GM18873 (cell line): ENCODE data around the gene CEP72.
"Not testable (repeated sequence)": the region's sequence is repeated elsewhere in the genome, so short reads cannot be mapped to it uniquely, and the experiment has no call there.

Experiments
- ATAC-seq: cut with Tn5 transposase; IDR thresholded peaks from one replicate; pipeline ENCODE4 v1.9.1; 2021; ENCODE audit warnings: mild to moderate bottlenecking, moderate library complexity, moderate number of reproducible peaks; ENCODE audit not compliant: unreplicated experiment, low FRiP score

The CEP72 gene

GRCh38 chr5:668283-668995, 56.3 kb downstream of the CEP72 start:
- no peak for ATAC-seq

GRCh38 chr5:669111-669841, 57.1 kb downstream of the CEP72 start:
- ATAC-seq, result no peak

GRCh38 chr5:669842-670395, 57.8 kb downstream of the CEP72 start:
- no peak for ATAC-seq

GRCh38 chr5:670396-671270, 58.5 kb downstream of the CEP72 start:
- no peak for ATAC-seq

- ATAC-seq, result no peak
These were observed 59.6 kb downstream of the CEP72 start for GRCh38 chr5:671459-672328.

- ATAC-seq, result no peak
These were observed 60.4 kb downstream of the CEP72 start for GRCh38 chr5:672329-673160.

- no peak for ATAC-seq
These were observed 61.2 kb downstream of the CEP72 start for GRCh38 chr5:673161-673830.

- no peak for ATAC-seq
These were observed 61.9 kb downstream of the CEP72 start for GRCh38 chr5:673831-674629.

DNA sequence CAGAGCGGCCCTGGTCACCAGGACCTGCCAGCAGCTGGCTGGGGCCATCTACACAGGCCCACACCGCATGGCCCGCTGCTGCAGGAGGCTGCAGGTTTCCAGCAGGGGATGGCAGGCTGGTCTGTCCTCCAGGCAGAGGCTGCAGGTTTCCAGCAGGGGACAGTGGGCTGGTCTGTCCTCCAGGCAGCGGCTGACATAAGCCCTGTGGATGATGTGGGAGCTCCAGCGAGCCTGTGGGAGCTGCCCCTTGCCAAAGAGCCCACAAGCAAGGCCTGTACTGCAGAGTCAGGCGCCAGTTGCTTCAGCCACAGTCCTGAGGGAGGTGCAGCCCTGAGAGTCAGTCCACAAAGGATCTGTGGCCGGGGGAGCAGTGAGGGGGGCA, 62.5 kb downstream of the CEP72 start:
- no peak for ATAC-seq

GRCh38 chr5:675111-675870, 63.2 kb downstream of the CEP72 start:
- ATAC-seq, result no peak

GRCh38 chr5:675871-676698, 63.9 kb downstream of the CEP72 start:
- ATAC-seq, result no peak

DNA sequence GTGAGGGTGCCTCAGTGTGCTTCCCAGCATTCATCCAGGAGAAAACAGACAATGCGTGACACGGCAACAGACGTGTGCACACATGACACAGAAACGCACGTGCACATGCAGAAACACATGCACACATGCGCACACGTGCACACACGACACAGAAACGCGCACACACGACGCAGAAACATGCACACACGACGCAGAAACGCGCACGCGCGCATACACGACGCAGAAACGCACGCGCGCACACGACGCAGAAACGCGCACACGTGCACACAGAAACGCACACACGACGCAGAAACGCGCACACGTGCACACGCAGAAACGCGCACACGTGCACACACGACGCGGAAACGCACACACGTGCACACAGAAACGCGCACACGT, 64.5 kb downstream of the CEP72 start:
- no peak for ATAC-seq

DNA sequence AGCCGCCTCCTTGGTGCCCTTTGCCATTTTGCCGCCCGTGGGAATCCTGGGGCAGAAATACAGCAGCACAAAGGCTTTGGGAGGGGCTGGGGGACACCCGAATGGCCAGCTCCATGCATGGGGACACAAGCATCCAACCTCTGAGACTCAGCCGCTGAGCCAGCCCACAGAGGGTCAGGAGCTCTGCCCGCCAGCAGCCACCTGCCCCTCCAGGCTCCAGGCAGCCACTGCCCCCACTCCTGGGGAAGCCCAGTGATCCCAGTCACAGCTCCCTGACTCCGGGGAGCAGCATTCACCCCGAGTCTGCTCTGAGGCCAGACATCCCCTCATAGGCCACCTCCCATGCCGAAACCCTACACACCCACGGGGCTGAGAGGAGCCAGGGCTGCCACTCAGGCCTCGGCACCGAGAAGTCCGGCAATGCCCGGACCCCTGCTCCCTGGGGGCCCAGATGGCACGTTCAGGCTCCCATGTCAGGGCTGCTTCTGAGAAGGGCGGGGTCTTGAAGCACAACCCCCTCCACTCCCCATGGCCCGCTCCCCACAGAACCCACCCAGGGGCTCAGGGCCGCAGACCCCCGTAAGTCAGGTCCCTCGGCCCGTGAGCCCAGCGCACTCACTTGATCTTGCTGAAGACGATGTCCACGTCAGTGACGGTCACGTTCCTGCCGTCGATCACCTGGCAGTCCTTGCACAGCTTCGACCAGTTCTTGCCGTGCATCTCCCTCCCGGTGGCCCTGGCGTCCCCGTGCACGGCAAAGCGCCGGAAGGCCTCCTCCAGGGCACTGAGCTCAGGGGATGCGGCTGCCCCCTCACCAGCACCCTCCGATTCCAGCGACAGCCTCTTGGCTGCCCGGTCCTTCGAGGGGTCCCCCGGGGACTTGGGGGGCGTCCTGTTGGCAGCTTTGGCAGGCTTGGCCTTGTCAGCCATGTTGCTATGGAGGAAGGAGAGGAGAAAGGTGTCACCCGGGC, 65.3 kb downstream of the CEP72 start:
- ATAC-seq, result no peak

DNA sequence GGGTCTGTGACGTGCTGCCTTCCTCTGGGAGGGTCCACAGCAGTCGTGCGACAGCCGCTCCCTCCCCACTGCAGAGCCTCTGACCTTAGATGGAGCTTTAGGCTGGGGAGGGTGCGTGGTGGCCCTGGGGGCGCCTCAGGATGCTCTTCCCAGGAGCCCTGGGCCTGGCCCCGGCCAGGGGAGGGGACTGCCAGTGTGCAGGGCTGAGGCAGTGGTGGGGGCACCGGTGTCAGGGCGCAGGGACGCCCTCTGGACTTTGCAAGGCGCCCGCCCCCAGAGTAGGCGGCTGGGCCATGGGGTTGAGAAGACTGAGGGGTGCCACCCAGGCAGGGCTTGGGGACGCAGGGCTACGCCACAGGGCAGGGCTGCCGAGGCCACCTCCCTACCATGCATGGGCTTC, 66.4 kb downstream of the CEP72 start:
- ATAC-seq, result not testable (repeated sequence)
